GM19468 (cell line): ENCODE data around the gene CPVL.

ENCODE experiments used
- ATAC-seq: cut with Tn5 transposase; IDR thresholded peaks from one replicate; pipeline ENCODE4 v1.9.1; 2021; ENCODE audit warnings: mild to moderate bottlenecking, moderate library complexity, moderate number of reproducible peaks; ENCODE audit not compliant: unreplicated experiment; ENCODE audit errors: extremely low read depth

Gene CPVL

GRCh38 chr7:29158795-29159423, 12.6 kb upstream of the CPVL start:
- no peak for ATAC-seq

- ATAC-seq: no peak
These were observed 10.6 kb upstream of the CPVL start for GRCh38 chr7:29156907-29157452.

GRCh38 chr7:29154076-29154475, 7.7 kb upstream of the CPVL start:
- ATAC-seq: no peak

GRCh38 chr7:29150856-29151255, 4.5 kb upstream of the CPVL start:
- ATAC-seq: no peak

GRCh38 chr7:29149036-29149435, 2.7 kb upstream of the CPVL start:
- no peak for ATAC-seq

GRCh38 chr7:29147821-29148220, 1.5 kb upstream of the CPVL start:
- no peak for ATAC-seq

GRCh38 chr7:29146888-29147609, 712 bp upstream of the CPVL start:
- no peak for ATAC-seq

GRCh38 chr7:29145553-29146056, 732 bp downstream of the CPVL start:
- ATAC-seq: no peak

- ATAC-seq: no peak
These were observed 2.6 kb downstream of the CPVL start for GRCh38 chr7:29143751-29144150.

GRCh38 chr7:29142021-29142727, 4.2 kb downstream of the CPVL start:
- ATAC-seq: no peak

- ATAC-seq: no peak
These were observed 5.4 kb downstream of the CPVL start for GRCh38 chr7:29140873-29141468.

GRCh38 chr7:29139796-29140195, 6.5 kb downstream of the CPVL start:
- no peak for ATAC-seq

- no peak for ATAC-seq
These were observed 7.1 kb downstream of the CPVL start for GRCh38 chr7:29139191-29139590.

- no peak for ATAC-seq
These were observed 7.7 kb downstream of the CPVL start for GRCh38 chr7:29138588-29138987.

GRCh38 chr7:29135846-29136245, 10.5 kb downstream of the CPVL start:
- no peak for ATAC-seq

GRCh38 chr7:29132980-29133379, 13.4 kb downstream of the CPVL start:
- ATAC-seq: no peak

- no peak for ATAC-seq
These were observed 14.7 kb downstream of the CPVL start for GRCh38 chr7:29131678-29132077.

GRCh38 chr7:29130096-29130495, 16.2 kb downstream of the CPVL start:
- ATAC-seq: no peak

- no peak for ATAC-seq
These were observed 18.8 kb downstream of the CPVL start for GRCh38 chr7:29127527-29127926.

GRCh38 chr7:29126804-29127203, 19.5 kb downstream of the CPVL start:
- ATAC-seq: no peak
